ENCODE results near the gene HELT. TPM values are rescaled to one million over a fixed set of nuclear protein-coding genes. Genes with fewer than 3 reads are reported as not detected.
"Not testable (repeated sequence)": the region's sequence is repeated elsewhere in the genome, so short reads cannot be mapped to it uniquely, and the experiment has no call there.

The HELT gene
- total RNA-seq, 4 donors from 2014 or later = not detected

DNA sequence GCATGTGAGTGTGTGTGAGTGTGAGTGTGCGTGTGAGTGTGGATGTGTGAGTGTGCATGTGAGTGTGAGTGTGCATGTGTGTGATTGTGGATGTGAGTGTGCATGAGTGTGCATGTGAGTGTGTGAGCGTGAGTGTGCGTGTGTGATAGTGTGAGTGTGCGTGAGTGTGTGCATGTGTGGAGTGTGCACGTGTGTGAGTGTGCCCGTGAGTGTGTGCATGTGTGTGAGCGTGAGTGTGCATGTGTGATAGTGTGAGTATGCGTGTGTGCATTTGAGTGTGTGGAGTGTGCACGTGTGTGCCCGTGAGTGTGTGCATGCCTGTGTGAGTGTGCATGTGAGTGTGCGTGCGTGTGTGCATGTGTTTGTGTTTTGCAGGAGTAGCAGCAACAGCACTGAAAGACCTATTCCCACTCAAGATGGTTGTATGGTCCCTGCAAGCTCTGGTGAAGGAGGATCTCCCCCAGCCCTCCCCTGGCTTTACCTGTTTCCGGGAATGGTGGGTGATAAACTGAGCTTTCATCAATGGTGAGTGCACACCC, 30.7 kb upstream of the HELT start:
- no peak for DNase-seq (ENCODE audit: low spot score in 2 of 2)
- Histone ChIP-seq H3K9me3 (no peaks in the 10 kb centered on the region), H3K36me3 (no peaks in the 10 kb centered on the region), H3K27me3 (peaks cover 0 to 8% of the 10 kb centered on the region in 2 donors), H3K4me3 (no peak overlapping the region), H3K4me1 (peaks cover 0 to 13% (median 7%) of the 10 kb centered on the region in 4 donors), H3K27ac (no peak overlapping the region)
- TF ChIP-seq POLR2A (IDR thresholded peaks at IDR 0.05) = no peak
- TF ChIP-seq, protein P1, sequence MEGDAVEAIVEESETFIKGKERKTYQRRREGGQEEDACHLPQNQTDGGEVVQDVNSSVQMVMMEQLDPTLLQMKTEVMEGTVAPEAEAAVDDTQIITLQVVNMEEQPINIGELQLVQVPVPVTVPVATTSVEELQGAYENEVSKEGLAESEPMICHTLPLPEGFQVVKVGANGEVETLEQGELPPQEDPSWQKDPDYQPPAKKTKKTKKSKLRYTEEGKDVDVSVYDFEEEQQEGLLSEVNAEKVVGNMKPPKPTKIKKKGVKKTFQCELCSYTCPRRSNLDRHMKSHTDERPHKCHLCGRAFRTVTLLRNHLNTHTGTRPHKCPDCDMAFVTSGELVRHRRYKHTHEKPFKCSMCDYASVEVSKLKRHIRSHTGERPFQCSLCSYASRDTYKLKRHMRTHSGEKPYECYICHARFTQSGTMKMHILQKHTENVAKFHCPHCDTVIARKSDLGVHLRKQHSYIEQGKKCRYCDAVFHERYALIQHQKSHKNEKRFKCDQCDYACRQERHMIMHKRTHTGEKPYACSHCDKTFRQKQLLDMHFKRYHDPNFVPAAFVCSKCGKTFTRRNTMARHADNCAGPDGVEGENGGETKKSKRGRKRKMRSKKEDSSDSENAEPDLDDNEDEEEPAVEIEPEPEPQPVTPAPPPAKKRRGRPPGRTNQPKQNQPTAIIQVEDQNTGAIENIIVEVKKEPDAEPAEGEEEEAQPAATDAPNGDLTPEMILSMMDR (IDR thresholded peaks at IDR 0.05) = no peak
- no peak for TF ChIP-seq EP300 (IDR thresholded peaks at IDR 0.05)
- WGBS, 2 donors = 91 to 95% methylated on average over 13 of the region's 13 CpGs

DNA sequence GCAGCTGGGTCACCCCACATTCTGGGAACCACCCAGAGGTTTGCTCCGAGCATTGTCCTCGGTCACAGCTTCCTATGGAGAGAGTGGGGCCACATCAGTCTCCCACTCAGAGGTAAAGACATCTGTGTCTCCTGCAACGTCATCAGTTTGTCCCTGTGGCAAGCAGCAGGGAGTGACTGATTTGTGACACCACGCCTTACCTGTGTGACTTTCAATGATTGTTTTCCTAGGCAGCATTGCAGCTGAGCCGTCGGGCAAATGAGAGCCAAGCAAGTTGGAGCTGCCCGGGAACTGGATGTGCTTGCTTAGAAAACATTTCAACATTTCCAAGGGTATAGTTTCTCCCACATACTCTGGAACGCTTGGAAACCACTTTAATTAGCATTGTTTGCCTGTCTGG, 29.7 kb upstream of the HELT start:
- TF ChIP-seq EP300 (IDR thresholded peaks at IDR 0.05) (no peak), POLR2A (IDR thresholded peaks at IDR 0.05) (no peak)
- TF ChIP-seq, protein P1 (IDR thresholded peaks at IDR 0.05) = no peak
- Histone ChIP-seq H3K4me1 (peaks cover 0 to 5% (median 4%) of the 10 kb centered on the region in 4 donors), H3K4me3 (no peak overlapping the region), H3K27ac (no peak overlapping the region), H3K27me3 (peaks cover 0 to 8% of the 10 kb centered on the region in 2 donors), H3K9me3 (no peaks in the 10 kb centered on the region), H3K36me3 (no peaks in the 10 kb centered on the region)
- DNase-seq (ENCODE audit: low spot score in 2 of 2) = no peak
- WGBS, 2 donors = 75 to 76% methylated on average over 8 of the region's 8 CpGs

DNA sequence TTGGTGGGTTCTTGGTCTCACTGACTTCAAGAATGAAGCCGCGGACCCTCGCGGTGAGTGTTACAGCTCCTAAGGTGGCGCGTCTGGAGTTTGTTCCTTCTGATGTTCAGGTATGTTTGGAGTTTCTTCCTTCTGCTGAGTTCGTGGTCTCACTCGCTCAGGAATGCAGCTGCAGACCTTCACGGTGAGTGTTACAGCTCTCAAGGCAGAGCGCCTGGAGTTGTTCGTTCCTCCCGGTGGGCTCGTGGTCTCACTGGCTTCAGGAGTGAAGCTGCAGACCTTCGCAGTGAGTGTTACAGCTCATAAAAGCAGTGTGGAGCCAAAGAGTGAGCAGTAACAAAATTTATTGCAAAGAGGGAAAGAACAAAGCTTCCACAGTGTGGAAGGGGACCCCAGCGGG, 29.0 kb upstream of the HELT start:
- H3K27ac ChIP-seq; H3K4me3 ChIP-seq; H3K36me3 ChIP-seq; H3K9me3 ChIP-seq; H3K4me1 ChIP-seq; DNase-seq (ENCODE audit: low spot score in 2 of 2); H3K27me3 ChIP-seq: not testable (repeated sequence)
- WGBS, 2 donors = 60 to 67% methylated on average over 15 of the region's 15 CpGs

DNA sequence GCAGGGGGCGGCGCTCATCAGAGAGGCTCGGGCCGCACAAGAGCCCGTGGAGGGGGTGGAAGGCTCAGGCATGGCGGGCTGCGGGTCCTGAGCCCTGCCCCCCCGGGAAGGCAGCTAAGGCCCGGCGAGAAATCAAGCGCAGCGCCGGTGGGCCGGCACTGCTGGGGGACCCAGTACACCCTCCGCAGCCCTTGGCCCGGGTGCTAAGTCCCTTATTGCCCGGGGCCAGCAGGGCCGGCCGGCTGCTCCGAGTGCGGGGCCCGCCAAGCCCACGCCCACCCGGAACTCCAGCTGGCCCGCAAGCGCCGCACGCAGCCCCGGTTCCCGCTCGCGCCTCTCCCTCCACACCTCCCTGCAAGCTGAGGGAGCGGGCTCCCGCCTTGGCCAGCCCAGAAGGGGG, 28.2 kb upstream of the HELT start:
- H3K4me3 ChIP-seq; H3K36me3 ChIP-seq; H3K27me3 ChIP-seq; DNase-seq (ENCODE audit: low spot score in 2 of 2); H3K9me3 ChIP-seq; H3K4me1 ChIP-seq; H3K27ac ChIP-seq: not testable (repeated sequence)
- WGBS, 2 donors = 90 to 96% methylated on average over 17 to 20 of the region's 34 CpGs

DNA sequence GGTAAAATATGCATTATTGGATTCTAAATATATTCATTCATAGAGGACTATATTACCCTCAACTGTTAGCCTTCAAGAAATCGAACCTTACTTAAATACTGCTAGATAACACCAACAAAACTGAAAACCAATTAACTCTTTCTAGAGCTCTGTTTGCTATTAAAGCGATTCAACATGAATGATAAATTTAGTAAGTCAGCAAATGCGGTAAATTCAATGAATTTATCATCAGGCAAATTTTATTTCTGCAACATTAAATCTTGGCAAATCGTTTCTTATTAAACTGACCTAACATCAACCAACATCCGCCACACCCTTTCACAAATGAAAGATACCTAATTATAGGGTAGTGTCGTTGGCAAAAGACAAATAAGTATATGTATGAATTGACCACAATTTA, 26.4 kb upstream of the HELT start:
- Histone ChIP-seq H3K4me1 (no peaks in the 10 kb centered on the region), H3K27ac (no peak overlapping the region), H3K27me3 (peaks cover 0 to 8% of the 10 kb centered on the region in 2 donors), H3K9me3 (no peaks in the 10 kb centered on the region), H3K4me3 (no peak overlapping the region), H3K36me3 (no peaks in the 10 kb centered on the region)
- WGBS, 2 donors = 84% methylated on average over 6 of the region's 6 CpGs
- DNase-seq (ENCODE audit: low spot score in 2 of 2) = no peak
- TF ChIP-seq POLR2A (IDR thresholded peaks at IDR 0.05) (no peak), EP300 (IDR thresholded peaks at IDR 0.05) (no peak)
- TF ChIP-seq, protein P1 (IDR thresholded peaks at IDR 0.05) = no peak

DNA sequence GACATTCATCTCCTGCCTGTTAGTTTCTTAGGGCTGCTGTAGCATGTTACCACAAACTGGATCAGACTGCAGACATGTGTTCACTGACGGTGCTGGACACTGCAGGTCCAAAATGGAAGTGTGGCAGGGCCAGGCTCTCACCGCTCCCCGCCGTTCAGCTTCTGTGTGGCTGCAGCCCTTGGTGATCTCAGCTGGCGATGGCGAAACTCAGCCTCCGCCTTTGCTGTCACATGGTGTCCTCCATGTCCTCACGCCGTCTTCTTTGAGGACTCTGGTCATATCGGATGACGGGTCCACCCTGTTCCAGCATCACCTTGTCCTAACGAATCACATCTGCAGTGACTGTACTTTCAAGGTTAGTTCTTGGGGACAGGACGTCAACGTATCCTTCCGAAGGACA, 25.9 kb upstream of the HELT start:
- H3K9me3 ChIP-seq = no peaks in the 10 kb centered on the region
- H3K27me3 ChIP-seq = peaks cover 0 to 8% of the 10 kb centered on the region in 2 donors
- TF ChIP-seq EP300 (IDR thresholded peaks at IDR 0.05) (no peak), POLR2A (IDR thresholded peaks at IDR 0.05) (no peak)
- TF ChIP-seq, protein P1 (IDR thresholded peaks at IDR 0.05) = no peak
- no peaks in the 10 kb centered on the region for H3K36me3 ChIP-seq
- H3K27ac ChIP-seq = no peak overlapping the region
- H3K4me1 ChIP-seq = no peaks in the 10 kb centered on the region
- no peak overlapping the region for H3K4me3 ChIP-seq
- no peak for DNase-seq (ENCODE audit: low spot score in 2 of 2)
- WGBS, 2 donors = 87 to 95% methylated on average over 15 of the region's 15 CpGs
